Stimulated activated naive CD8-positive, alpha-beta T cell treated with anti-CD3 and anti-CD28 coated beads, Interleukin-15, Interleukin-2, amounts not matched to agents 100 U/mL and 50 U/mL, for 24 hours (primary cell): ENCODE measurements around the gene PCDHA6.
A peak's percentile ranks its signal among the peaks of the same experiment; 100 is the strongest.
"Not testable (repeated sequence)": the region's sequence is repeated elsewhere in the genome, so short reads cannot be mapped to it uniquely, and the experiment has no call there.

Experiments used
- ATAC-seq: fragments of 150-1000 bp; cut with Tn5 transposase; one replicate; pipeline ENCODE4 v1.10.0; 2021
- DNase-seq: peaks from one replicate; pipeline ENCODE4 v3.0.0; 2021

The PCDHA6 gene

DNA sequence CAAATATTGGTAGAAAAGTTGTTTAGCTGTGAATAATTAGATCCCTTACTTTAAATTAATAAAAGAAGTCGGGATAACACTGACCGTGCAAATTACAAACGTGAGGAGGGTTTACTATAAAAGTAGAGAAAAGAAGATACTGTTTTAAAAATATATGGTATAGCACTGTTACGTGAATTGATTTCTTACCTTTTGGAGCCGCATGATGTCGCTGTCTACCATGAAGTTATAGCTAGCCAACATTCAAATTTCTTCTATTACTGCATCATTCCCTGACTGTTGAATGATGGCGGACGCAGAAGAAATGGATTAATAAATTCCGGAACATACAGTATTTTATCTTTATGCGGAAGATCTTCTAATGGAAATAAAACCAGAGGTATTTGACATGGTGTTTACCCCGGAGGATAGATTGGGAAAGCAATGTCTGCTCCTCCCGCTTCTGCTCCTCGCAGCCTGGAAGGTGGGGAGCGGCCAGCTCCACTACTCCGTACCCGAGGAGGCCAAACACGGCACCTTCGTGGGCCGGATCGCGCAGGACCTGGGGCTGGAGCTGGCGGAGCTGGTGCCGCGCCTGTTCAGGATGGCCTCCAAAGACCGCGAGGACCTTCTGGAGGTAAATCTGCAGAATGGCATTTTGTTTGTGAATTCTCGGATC, at the start of gene PCDHA6:
Gene PCDHA6 (plus strand): TSS at position 257 of the 658 bp plus-strand sequence. CDS start 132 bp downstream, at position 389.
- ATAC-seq (no peak), DNase-seq (no peak)

GRCh38 chr5:140780512-140780911, 47.2 kb upstream of the PCDHA6 start:
- DNase-seq: no peak
- ATAC-seq: no peak

GRCh38 chr5:140785905-140786686, 41.7 kb upstream of the PCDHA6 start, which contains the start of gene PCDHA1:
Gene PCDHA1, plus strand, starts transcription at chr5:140786140.
- ATAC-seq (no peak), DNase-seq (no peak)

GRCh38 chr5:140787422-140787821, 40.3 kb upstream of the PCDHA6 start:
- ATAC-seq, DNase-seq: not testable (repeated sequence)

DNA sequence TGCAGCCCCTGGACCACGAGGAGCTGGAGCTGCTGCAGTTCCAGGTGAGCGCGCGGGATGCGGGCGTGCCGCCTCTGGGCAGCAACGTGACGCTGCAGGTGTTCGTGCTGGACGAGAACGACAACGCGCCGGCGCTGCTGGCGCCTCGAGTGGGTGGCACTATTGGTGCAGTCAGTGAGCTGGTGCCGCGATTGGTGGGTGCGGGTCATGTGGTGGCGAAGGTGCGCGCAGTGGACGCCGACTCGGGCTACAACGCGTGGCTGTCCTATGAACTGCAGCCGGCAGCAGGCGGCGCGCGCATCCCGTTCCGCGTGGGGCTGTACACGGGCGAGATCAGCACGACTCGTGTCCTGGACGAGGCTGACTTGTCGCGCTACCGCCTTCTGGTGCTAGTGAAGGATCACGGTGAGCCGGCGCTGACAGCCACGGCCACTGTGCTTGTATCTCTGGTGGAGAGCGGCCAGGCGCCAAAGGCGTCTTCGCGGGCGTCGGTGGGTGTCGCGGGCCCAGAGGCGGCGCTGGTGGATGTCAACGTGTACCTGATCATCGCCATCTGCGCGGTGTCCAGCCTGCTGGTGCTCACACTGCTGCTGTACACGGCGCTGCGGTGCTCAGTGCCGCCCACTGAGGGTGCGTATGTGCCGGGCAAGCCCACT, 39.8 kb upstream of the PCDHA6 start:
- not testable (repeated sequence) for DNase-seq, ATAC-seq

DNA sequence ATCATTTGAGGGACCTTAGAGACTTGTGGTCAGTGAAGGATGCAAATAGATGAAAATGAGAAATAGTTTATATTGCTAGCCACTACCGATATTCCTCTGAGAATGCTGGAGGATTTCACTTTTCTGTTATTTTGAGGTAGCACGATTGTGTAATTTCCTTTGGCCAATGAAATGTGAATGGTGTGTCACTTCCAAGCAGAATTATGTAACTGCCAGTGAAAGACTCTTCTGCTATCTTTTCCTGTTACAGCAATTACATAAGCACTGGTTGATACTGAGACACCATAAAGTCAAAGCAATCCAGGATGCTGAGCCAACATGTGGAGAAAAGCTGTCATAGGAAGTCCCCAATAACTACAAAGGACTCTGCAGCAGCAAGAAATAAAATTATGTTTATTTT, 36.7 kb upstream of the PCDHA6 start:
- ATAC-seq: no peak
- DNase-seq: no peak

DNA sequence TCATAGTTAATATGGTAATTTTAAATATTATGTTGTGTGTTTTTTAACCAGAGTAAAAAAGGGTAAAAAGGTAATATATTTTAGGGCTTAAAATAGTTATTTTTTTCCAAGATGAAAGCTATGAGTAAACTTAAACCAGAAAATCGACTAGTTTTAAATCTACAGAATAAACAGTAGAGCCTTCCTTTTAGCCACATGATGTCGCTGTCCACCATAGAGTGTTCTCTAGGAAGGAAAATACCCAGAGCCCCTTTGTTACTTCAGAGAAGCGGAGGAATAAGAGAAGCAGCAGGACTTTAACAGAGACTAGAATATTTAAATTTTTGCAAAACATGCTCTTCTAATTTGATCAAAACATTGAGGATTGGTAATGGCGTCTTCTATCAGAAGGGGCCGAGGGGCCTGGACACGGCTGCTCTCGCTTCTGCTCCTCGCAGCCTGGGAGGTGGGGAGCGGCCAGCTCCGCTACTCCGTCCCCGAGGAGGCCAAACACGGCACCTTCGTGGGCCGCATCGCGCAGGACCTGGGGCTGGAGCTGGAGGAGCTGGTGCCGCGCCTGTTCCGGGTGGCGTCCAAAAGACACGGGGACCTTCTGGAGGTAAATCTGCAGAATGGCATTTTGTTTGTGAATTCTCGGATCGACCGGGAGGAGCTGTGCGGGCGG, 33.0 kb upstream of the PCDHA6 start, which contains the start of gene PCDHA2:
Gene PCDHA2 (plus strand): TSS at position 258 of the 664 bp plus-strand sequence.
- ATAC-seq: no peak

DNA sequence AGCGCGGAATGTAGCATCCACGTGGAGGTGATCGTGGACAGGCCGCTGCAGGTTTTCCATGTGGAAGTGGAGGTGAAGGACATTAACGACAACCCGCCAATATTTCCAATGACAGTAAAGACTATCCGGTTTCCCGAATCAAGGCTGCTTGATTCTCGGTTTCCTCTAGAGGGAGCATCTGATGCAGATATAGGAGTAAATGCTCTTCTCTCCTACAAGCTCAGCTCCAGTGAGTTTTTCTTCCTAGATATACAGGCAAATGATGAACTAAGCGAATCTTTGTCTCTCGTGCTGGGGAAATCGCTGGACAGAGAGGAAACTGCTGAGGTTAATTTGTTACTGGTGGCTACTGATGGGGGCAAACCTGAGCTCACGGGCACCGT, 32.5 kb upstream of the PCDHA6 start:
- DNase-seq (no peak), ATAC-seq (no peak)

More for the DNA sequence above, 33.0 kb upstream of the PCDHA6 start, which contains the start of gene PCDHA2:
- DNase-seq: no peak

- not testable (repeated sequence) for DNase-seq, ATAC-seq
Observed at GRCh38 chr5:140796072-140796717, 31.6 kb upstream of the PCDHA6 start.

DNA sequence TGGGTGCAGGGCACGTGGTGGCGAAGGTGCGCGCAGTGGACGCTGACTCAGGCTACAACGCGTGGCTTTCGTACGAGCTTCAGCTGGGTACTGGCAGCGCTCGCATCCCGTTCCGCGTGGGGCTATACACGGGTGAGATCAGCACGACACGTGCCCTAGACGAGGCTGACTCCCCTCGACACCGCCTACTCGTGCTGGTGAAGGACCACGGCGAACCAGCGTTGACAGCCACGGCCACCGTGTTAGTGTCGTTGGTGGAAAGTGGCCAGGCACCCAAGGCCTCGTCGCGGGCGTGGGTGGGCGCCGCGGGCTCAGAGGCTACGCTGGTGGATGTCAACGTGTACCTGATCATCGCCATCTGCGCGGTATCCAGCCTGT, 31.1 kb upstream of the PCDHA6 start:
- no peak for ATAC-seq

DNA sequence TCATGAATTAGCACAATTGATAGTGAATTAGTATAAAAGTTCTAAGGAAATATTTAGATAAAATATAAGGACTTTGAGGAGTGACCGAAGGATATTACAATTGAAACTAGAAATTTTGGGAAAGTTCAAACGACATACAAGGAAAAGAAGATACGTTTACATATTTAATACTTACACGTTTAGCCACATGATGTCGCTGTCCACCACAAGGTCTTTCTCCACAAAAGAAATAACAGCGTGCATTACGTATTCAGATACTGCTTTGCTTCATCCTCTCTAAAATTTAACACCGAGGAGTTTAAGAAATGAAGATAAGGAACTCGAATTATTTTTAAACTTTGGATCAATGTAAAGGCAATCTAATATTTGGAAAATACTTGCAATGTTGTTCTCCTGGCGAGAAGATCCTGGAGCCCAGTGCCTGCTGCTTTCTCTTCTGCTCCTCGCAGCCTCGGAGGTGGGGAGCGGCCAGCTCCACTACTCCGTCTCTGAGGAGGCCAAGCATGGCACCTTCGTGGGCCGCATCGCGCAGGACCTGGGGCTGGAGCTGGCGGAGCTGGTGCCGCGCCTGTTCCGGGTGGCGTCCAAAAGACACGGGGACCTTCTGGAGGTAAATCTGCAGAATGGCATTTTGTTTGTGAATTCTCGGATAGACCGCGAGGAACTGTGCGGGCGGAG, 26.8 kb upstream of the PCDHA6 start, which contains the start of gene PCDHA3:
Gene PCDHA3 (plus strand): TSS at position 242 of the 678 bp plus-strand sequence.
- DNase-seq: no peak
- no peak for ATAC-seq

More for the DNA sequence above, 31.1 kb upstream of the PCDHA6 start:
- DNase-seq: no peak

DNA sequence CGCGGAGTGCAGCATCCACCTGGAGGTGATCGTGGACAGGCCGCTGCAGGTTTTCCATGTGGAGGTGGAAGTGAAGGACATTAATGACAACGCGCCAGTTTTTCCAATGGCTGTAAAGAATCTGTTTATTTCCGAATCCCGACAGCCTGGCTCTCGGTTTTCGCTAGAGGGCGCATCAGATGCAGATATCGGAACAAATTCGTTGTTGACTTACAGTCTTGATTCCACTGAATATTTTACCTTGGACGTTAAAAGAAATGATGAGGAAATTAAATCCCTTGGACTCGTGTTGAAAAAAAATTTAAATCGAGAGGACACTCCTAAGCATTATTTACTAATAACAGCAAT, 26.3 kb upstream of the PCDHA6 start:
- DNase-seq: no peak
- no peak for ATAC-seq

DNA sequence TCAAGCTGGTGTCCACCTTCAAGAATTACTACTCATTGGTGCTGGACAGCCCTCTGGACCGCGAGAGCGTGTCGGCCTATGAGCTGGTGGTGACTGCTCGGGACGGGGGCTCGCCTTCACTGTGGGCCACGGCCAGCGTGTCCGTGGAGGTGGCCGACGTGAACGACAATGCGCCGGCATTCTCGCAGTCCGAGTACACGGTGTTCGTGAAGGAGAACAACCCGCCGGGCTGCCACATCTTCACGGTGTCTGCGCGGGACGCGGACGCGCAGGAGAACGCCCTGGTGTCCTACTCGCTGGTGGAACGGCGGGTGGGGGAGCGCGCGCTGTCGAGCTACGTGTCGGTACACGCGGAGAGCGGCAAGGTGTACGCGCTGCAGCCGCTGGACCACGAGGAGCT, 25.4 kb upstream of the PCDHA6 start:
- ATAC-seq, DNase-seq: not testable (repeated sequence)

DNA sequence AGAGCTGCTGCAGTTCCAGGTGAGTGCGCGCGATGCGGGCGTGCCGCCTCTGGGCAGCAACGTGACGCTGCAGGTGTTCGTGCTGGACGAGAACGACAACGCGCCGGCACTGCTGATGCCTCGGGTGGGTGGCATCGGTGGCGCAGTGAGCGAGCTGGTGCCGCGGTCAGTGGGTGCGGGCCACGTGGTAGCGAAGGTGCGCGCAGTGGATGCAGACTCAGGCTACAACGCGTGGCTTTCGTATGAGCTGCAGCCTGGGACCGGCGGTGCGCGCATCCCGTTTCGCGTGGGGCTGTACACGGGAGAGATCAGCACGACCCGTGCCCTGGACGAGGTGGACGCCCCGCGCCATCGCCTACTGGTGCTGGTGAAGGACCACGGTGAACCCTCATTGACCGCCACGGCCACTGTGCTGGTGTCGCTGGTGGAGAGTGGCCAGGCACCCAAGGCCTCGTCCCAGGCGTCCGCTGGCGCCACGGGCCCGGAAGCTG, 24.9 kb upstream of the PCDHA6 start:
- no peak for ATAC-seq
- DNase-seq: no peak

- peak; percentile 23 for DNase-seq
Observed at GRCh38 chr5:140806834-140807775, 20.7 kb upstream of the PCDHA6 start, which contains the start of gene PCDHA4. Gene PCDHA4, plus strand, starts transcription at chr5:140807068.

GRCh38 chr5:140808241-140808888, 19.4 kb upstream of the PCDHA6 start:
- DNase-seq: not testable (repeated sequence)

More at GRCh38 chr5:140806834-140807775, 20.7 kb upstream of the PCDHA6 start, which contains the start of gene PCDHA4:
- ATAC-seq: no peak

DNA sequence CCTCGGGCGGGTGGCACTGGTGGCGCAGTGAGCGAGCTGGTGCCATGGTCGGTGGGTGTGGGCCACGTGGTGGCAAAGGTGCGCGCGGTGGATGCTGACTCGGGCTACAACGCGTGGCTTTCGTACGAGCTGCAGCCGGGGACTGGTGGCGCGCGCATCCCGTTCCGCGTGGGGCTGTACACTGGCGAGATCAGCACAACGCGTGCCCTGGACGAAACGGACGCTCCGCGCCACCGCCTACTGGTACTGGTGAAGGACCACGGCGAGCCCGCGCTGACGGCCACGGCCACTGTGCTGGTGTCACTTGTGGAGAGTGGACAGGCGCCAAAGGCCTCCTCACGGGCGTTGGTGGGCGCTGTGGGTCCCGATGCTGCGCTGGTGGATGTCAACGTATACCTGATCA, 18.9 kb upstream of the PCDHA6 start:
- no peak for ATAC-seq
- no peak for DNase-seq

More at GRCh38 chr5:140808241-140808888, 19.4 kb upstream of the PCDHA6 start:
- ATAC-seq: not testable (repeated sequence)

- DNase-seq (peak; percentile 45), ATAC-seq (no peak)
Observed at GRCh38 chr5:140821375-140822280, 6.1 kb upstream of the PCDHA6 start, which contains the start of gene PCDHA5. Gene PCDHA5, plus strand, starts transcription at chr5:140821613.
